ENCODE results near the gene BHLHA15.

Gene BHLHA15

DNA sequence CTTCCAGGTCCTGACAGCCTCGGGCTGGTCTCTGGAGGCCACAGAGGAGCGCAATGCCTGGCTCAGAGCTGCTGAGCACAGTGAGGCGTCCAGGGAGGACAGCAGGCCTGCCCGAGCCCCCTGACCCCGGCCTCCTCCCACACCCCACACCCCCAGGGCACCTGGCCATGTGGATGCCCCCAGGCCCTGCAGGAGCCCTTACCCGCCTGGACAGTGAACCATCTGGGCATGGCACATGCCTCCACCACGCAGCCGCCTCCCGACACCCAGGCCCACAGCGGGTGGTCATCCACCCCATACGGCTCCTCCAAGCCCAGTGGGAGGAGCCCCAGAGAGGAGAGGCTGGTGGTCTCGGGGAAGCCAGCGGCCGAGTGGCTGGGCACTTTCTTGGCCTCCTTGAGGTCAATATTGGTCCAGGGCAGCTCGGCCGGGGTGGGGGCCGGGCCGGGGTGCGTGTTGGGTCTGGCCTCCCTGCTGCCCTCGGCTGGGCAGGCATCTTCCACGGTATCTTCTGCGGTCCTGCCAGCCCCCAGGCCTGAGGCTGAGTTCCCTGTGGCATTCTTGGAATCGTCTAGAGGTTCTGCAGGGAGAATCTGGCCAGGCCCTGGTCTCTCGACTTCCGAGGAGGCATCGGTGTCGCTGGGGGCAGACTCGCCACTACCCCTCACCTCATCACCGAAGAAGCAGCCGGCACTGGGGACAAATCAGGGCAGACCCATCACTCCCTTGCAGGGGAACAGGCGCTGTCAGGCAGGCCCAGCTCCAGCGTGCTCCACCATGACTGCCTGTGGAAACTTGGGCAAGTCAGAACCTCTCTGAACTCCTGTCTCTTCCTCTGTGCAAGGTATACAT is 22.2 kb downstream of the BHLHA15 start:
- POLR2A ChIA-PET: no interaction called here
- H3K36me3 ChIP-seq (ENCODE audit: control insufficient read depth in 2 of 2, insufficient read depth in 1 of 2, low read length in 2 of 2): peaks cover 0 to 3% of the 10 kb centered on the region in 2 experiments; a peak in 2 of 3 replicates
- no peak overlapping the region for H3K27ac ChIP-seq (ENCODE audit: extremely low read depth, low read depth, low read length)
- TF ChIP-seq ZNF48 (tag by site-specific recombination; IDR thresholded peaks at IDR 0.05): no peak
- TF ChIP-seq, protein P1, sequence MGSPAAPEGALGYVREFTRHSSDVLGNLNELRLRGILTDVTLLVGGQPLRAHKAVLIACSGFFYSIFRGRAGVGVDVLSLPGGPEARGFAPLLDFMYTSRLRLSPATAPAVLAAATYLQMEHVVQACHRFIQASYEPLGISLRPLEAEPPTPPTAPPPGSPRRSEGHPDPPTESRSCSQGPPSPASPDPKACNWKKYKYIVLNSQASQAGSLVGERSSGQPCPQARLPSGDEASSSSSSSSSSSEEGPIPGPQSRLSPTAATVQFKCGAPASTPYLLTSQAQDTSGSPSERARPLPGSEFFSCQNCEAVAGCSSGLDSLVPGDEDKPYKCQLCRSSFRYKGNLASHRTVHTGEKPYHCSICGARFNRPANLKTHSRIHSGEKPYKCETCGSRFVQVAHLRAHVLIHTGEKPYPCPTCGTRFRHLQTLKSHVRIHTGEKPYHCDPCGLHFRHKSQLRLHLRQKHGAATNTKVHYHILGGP (tag by site-specific recombination; IDR thresholded peaks at IDR 0.05): no peak
- TF ChIP-seq, protein P2, sequence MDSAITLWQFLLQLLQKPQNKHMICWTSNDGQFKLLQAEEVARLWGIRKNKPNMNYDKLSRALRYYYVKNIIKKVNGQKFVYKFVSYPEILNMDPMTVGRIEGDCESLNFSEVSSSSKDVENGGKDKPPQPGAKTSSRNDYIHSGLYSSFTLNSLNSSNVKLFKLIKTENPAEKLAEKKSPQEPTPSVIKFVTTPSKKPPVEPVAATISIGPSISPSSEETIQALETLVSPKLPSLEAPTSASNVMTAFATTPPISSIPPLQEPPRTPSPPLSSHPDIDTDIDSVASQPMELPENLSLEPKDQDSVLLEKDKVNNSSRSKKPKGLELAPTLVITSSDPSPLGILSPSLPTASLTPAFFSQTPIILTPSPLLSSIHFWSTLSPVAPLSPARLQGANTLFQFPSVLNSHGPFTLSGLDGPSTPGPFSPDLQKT (IDR thresholded peaks at IDR 0.05; ENCODE audit: borderline replicate concordance, low read depth, low read length): no peak
- TF ChIP-seq ZNF138 (tag by site-specific recombination; IDR thresholded peaks at IDR 0.05; ENCODE audit: borderline replicate concordance): no peak
- TF ChIP-seq GLIS2 (tag by site-specific recombination; IDR thresholded peaks at IDR 0.05): no peak
- H3K4me1 ChIP-seq (ENCODE audit: control insufficient read depth, insufficient read depth, low read length): no peaks in the 10 kb centered on the region
- CTCF ChIA-PET: interaction anchor here (0.7 kb wide), 1 partner anchor 61 kb away, joined by 3 read pairs; no protein-coding TSS in a partner anchor
- H3K9me3 ChIP-seq (ENCODE audit: control insufficient read depth, insufficient read depth, low read depth, low read length): no peaks in the 10 kb centered on the region
- H3K4me3 ChIP-seq (ENCODE audit: low read depth, low read length): no peak overlapping the region

DNA sequence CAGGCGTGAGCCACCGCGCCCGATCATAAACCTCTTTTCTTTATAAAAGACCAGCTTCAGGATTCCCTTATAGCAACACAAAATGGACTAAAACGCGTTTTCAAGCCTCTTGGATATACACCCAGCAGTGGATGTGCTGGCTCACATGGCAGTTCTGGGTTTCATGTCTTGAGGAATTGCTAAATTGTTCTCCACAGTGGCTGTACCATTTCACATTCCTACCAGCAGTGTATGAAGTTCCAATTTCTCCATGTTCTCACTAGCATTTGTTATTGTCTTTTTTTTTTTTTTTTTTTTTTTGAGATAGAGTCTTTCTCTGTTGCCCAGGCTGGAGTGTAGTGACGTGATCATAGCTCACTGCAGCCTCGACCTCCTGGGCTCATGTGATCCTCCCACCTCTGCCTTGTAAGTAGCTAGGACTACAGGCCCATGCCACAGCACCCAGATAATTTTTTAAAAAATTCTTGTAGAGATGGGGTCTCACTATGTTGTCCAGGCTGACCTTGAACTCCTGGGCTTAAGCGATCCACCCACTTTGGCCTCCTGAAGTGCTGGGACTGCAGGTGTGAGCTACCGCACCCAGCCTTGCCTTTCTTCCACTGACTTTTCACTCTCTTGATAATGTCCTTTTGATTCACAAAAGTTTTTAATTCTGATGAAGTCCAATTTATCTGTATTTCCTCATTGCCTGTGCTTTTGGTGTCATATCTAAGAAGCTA is 23.3 kb downstream of the BHLHA15 start:
- H3K9me3 ChIP-seq (ENCODE audit: control insufficient read depth, insufficient read depth, low read depth, low read length): no peaks in the 10 kb centered on the region
- no peaks in the 10 kb centered on the region for H3K4me1 ChIP-seq (ENCODE audit: control insufficient read depth, insufficient read depth, low read length)
- CTCF ChIA-PET: interaction anchor here (0.6 to 0.9 kb wide), 3 partner anchors 10 to 571 kb away, joined by 3 read pairs; no protein-coding TSS in a partner anchor
- POLR2A ChIA-PET: no interaction called here
- no peak for TF ChIP-seq GFI1B (tag by site-specific recombination; IDR thresholded peaks at IDR 0.05)
- 0 out of 2 replicates have a peak, but pooled peaks have one; percentile 24 for TF ChIP-seq ZNF121 (tag by site-specific recombination; IDR thresholded peaks at IDR 0.05)
- H3K4me3 ChIP-seq (ENCODE audit: low read depth, low read length): no peak overlapping the region
- peaks cover 0 to 6% of the 10 kb centered on the region in 2 experiments; a peak in 2 of 3 replicates for H3K36me3 ChIP-seq (ENCODE audit: control insufficient read depth in 2 of 2, insufficient read depth in 1 of 2, low read length in 2 of 2)
- H3K27ac ChIP-seq (ENCODE audit: extremely low read depth, low read depth, low read length): no peak overlapping the region

DNA sequence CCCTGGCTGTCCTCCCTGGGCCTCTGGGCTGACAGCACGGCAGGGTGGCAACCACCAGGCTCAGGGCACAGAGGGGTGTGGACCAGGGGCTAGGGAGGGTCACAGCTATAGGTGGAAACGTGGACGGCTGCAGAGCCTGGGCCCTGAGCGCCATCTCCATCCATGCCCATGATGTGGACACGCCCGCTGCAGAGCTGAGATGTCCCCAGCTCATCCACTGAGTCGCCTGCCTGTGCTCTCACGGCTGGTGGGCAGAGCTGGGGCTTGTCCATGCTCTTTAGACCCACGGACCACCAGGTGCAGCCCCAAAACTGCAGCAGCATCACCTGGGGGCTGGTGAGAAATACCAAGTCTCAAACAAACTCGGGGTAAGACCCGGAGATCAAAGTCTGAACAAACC is 24.7 kb downstream of the BHLHA15 start:
- Histone ChIP-seq H3K4me3 (ENCODE audit: low read depth, low read length) (no peak overlapping the region), H3K4me1 (ENCODE audit: control insufficient read depth, insufficient read depth, low read length) (no peaks in the 10 kb centered on the region), H3K9me3 (ENCODE audit: control insufficient read depth, insufficient read depth, low read depth, low read length) (no peaks in the 10 kb centered on the region), H3K27ac (ENCODE audit: extremely low read depth, low read depth, low read length) (no peak overlapping the region), H3K36me3 (ENCODE audit: control insufficient read depth in 2 of 2, insufficient read depth in 1 of 2, low read length in 2 of 2) (peaks cover 0 to 6% of the 10 kb centered on the region in 2 experiments; a peak in 2 of 3 replicates)
- ChIA-PET CTCF (interaction anchor here (0.5 to 0.9 kb wide), 2 partner anchors 45 to 67 kb away, joined by 3 to 4 read pairs; no protein-coding TSS in a partner anchor), POLR2A (no interaction called here)
- TF ChIP-seq ZNF239 (tag by site-specific recombination; IDR thresholded peaks at IDR 0.05): no peak
- TF ChIP-seq ZNF341 (tag by site-specific recombination; IDR thresholded peaks at IDR 0.05; ENCODE audit: low read depth): no peak
- no peak for TF ChIP-seq ZXDB (tag by site-specific recombination; IDR thresholded peaks at IDR 0.05)
- no peak for TF ChIP-seq EGR2 (tag by site-specific recombination; IDR thresholded peaks at IDR 0.05; ENCODE audit: low read depth)
- no peak for TF ChIP-seq ZNF707 (tag by site-specific recombination; IDR thresholded peaks at IDR 0.05)
- TF ChIP-seq ZNF830 (tag by site-specific recombination; IDR thresholded peaks at IDR 0.05; ENCODE audit: low read depth): no peak
- TF ChIP-seq, protein P3, sequence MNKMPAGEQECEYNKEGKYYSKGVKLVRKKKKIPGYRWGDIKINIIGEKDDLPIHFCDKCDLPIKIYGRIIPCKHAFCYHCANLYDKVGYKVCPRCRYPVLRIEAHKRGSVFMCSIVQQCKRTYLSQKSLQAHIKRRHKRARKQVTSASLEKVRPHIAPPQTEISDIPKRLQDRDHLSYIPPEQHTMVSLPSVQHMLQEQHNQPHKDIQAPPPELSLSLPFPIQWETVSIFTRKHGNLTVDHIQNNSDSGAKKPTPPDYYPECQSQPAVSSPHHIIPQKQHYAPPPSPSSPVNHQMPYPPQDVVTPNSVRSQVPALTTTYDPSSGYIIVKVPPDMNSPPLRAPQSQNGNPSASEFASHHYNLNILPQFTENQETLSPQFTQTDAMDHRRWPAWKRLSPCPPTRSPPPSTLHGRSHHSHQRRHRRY (tag by site-specific recombination; IDR thresholded peaks at IDR 0.05): no peak
- TF ChIP-seq ZNF585B (tag by site-specific recombination; IDR thresholded peaks at IDR 0.05): no peak

All from HEK293 (cell line).